Endothelial cell of umbilical vein (primary cell): Measurements from ENCODE around the gene LPAR3. TPM values are rescaled to one million over a fixed set of nuclear protein-coding genes. Genes with fewer than 3 reads are reported as not detected.

Source experiments
- BruUV-seq: library from RNA; stranded (reverse); fragments of 400-500 nt; replicated peaks from 2 replicates; lab custom pipeline; 2021; lab: Mats Ljungman, UMichigan
- CTCF ChIA-PET: fragments of 300-600, 350-600 bp; sonication (Branson Sonifier 250); formaldehyde crosslinking; loops from one replicate; lab custom pipeline; 2021; ENCODE audit warnings: antibody characterized with exemption, inconsistent platforms; lab: Charles Lee
- POLR2A ChIA-PET: fragments of 300-600, 350-600 bp; sonication (Branson Sonifier 250); formaldehyde crosslinking; loops from one replicate; lab custom pipeline; 2021; ENCODE audit warnings: antibody characterized with exemption, inconsistent platforms; lab: Charles Lee
- DNase-seq: peaks from one replicate; pipeline ENCODE4 v3.0.0-alpha.2; 2011; ENCODE audit warnings: low read depth, low spot score
- FAIRE-seq: peaks from 2 replicates; lab custom pipeline; 2011; peaks lifted over from hg19 to GRCh38; lab: Jason Lieb, UNC
- H2AFZ ChIP-seq: 2 replicates; pipeline ENCODE4 v1.6.0; 2012; ENCODE audit warnings: low read depth, low read length, control low read depth, inconsistent platforms
- H3K27ac ChIP-seq: 2 replicates; pipeline ENCODE4 v1.5.1; 2011; ENCODE audit warnings: low read depth, mild to moderate bottlenecking, control low read depth, low read length, moderate library complexity; ENCODE audit not compliant: insufficient read depth
- H3K27me3 ChIP-seq, 2 experiments: 2 replicates each; pipeline versions ENCODE4 v1.6.0 to v1.6.1; 2011; ENCODE audit warnings: low read length in 2 of 2, mixed read lengths in 1 of 2; ENCODE audit not compliant: control insufficient read depth in 2 of 2, insufficient read depth in 2 of 2
- H3K36me3 ChIP-seq, 2 experiments: 2 replicates in 1 of 2; 3 replicates in 1 of 2; pipeline ENCODE4 v1.5.1; 2011; ENCODE audit warnings: low read length in 2 of 2, mild to moderate bottlenecking in 1 of 2, moderate library complexity in 1 of 2; ENCODE audit not compliant: control insufficient read depth in 2 of 2, insufficient read depth in 2 of 2; ENCODE audit errors: extremely low read depth in 1 of 2
- H3K4me1 ChIP-seq: 3 replicates; pipeline ENCODE4 v1.5.1; 2011; ENCODE audit warnings: mild to moderate bottlenecking, low read length; ENCODE audit not compliant: control insufficient read depth, insufficient read depth; ENCODE audit errors: extremely low read depth
- H3K4me2 ChIP-seq: 2 replicates; pipeline ENCODE4 v1.6.1; 2011; ENCODE audit warnings: low read length, control low read depth, mixed read lengths; ENCODE audit not compliant: insufficient read depth
- H3K4me3 ChIP-seq, 3 experiments: fragments of 200-600 bp in 1 of 3; sonication (generic), shearing (Covaris generic) in 1 of 3; replicated peaks in 1 of 3; 2 replicates each; pipeline ENCODE4 v1.5.1; 2011 to 2016; ENCODE audit warnings: control low read depth in 3 of 3, low read length in 3 of 3, mild to moderate bottlenecking in 2 of 3, inconsistent platforms in 1 of 3, low read depth in 1 of 3, moderate library complexity in 1 of 3; ENCODE audit not compliant: insufficient read depth in 1 of 3
- H3K79me2 ChIP-seq: 2 replicates; pipeline ENCODE4 v1.6.0; 2012; ENCODE audit warnings: low read length, inconsistent platforms; ENCODE audit not compliant: control insufficient read depth, insufficient read depth
- H3K9ac ChIP-seq: replicated peaks from 2 replicates; pipeline ENCODE3; 2011; ENCODE audit warnings: low read length, control low read depth; ENCODE audit not compliant: insufficient read depth; ENCODE audit errors: extremely low read depth
- H3K9me1 ChIP-seq: replicated peaks from 3 replicates; pipeline ENCODE4 v1.6.0; 2011; ENCODE audit warnings: mild to moderate bottlenecking, low read length; ENCODE audit not compliant: control insufficient read depth, insufficient read depth; ENCODE audit errors: extremely low read depth
- H3K9me3 ChIP-seq: replicated peaks from 2 replicates; pipeline ENCODE4 v1.5.1; 2012; ENCODE audit warnings: low read length, inconsistent platforms; ENCODE audit not compliant: control insufficient read depth, insufficient read depth
- H4K20me1 ChIP-seq: replicated peaks from 2 replicates; pipeline ENCODE3; 2011; ENCODE audit warnings: mild to moderate bottlenecking, low read length; ENCODE audit not compliant: control insufficient read depth, insufficient read depth; ENCODE audit errors: extremely low read depth
- EZH2 ChIP-seq: IDR thresholded peaks from 2 replicates; pipeline ENCODE4 v1.6.1; 2012; ENCODE audit warnings: borderline replicate concordance, low read depth, mild to moderate bottlenecking, moderate library complexity, low read length, inconsistent platforms; ENCODE audit not compliant: severe bottlenecking
- FOS ChIP-seq: IDR thresholded peaks from 2 replicates; pipeline ENCODE4 v1.6.1; 2011; ENCODE audit warnings: mild to moderate bottlenecking, low read length, moderate library complexity, borderline replicate concordance; ENCODE audit not compliant: insufficient read depth
- GATA2 ChIP-seq: IDR thresholded peaks from 2 replicates; pipeline ENCODE4 v1.7.0; 2011; ENCODE audit warnings: low read depth, mild to moderate bottlenecking, moderate library complexity, mixed read lengths, low read length; ENCODE audit not compliant: insufficient read length, insufficient read depth
- JUN ChIP-seq: IDR thresholded peaks from 2 replicates; pipeline ENCODE4 v1.6.1; 2011; ENCODE audit warnings: borderline replicate concordance, low read depth; ENCODE audit not compliant: insufficient read length, insufficient read depth
- MYC ChIP-seq: IDR thresholded peaks from one replicate; pipeline ENCODE4 v1.6.1; 2011; ENCODE audit warnings: mild to moderate bottlenecking, low read depth, low read length
- POLR2A ChIP-seq: IDR thresholded peaks from 2 replicates; pipeline ENCODE4 v1.6.1; 2012; ENCODE audit warnings: low read depth, mild to moderate bottlenecking, control low read depth, low read length
- POLR2AphosphoS5 ChIP-seq: IDR thresholded peaks from 2 replicates; pipeline ENCODE4 v1.6.1; 2012; ENCODE audit warnings: low read depth, mild to moderate bottlenecking, control low read depth, low read length, moderate library complexity; ENCODE audit not compliant: insufficient read depth
- dilution Hi-C: fragments of 300-500 bp; cut with MboI; formaldehyde crosslinking; loops from one replicate; pipeline ENCODE4 v1.15.0; 2019; ENCODE audit warnings: low sequenced_read_pairs; ENCODE audit not compliant: extremely low pct_ligation_motif_present
- intact Hi-C: fragments of 100-400 bp; cut with micrococcal nuclease; formaldehyde crosslinking; loops from one replicate; pipeline ENCODE4 v1.10.0; 2022
- polyA plus RNA-seq, 4 experiments: library from polyadenylated mRNA; depleted of rRNA in 3 of 4; stranded (reverse) in 3 of 4; unstranded in 1 of 4; fragments of >200 nt; gene quantifications; 2 replicates each; pipeline versions ENCODE4 v1.2.1 to v1.2.3, GENCODE V29; 2011 to 2012; ENCODE audit warnings: missing spikeins in 1 of 4
- total RNA-seq: library from RNA; stranded (reverse); gene quantifications from 2 replicates; pipeline ENCODE4 v1.2.3, GENCODE V29; 2021
- TF ChIP-seq, protein P1 (sequence below): IDR thresholded peaks from 2 replicates; pipeline ENCODE4 v1.6.1; 2011; ENCODE audit not compliant: insufficient read depth, insufficient read length
- TF ChIP-seq, protein P2 (sequence below), 2 donors: IDR thresholded peaks; 1 replicate in 1 of 2; 2 replicates in 1 of 2; pipeline ENCODE4 v1.5.1; 2011; ENCODE audit warnings: low read length in 2 of 2, mild to moderate bottlenecking in 2 of 2, moderate library complexity in 2 of 2, control low read depth in 1 of 2, inconsistent platforms in 1 of 2, low read depth in 1 of 2; ENCODE audit not compliant: insufficient read depth in 1 of 2; ENCODE audit errors: extremely low read depth in 1 of 2

LPAR3 gene
- total and polyA plus RNA-seq, 2 donors (not counting 3 experiments of a cell fraction or from before 2014, with no cell fraction given) = not detected

DNA sequence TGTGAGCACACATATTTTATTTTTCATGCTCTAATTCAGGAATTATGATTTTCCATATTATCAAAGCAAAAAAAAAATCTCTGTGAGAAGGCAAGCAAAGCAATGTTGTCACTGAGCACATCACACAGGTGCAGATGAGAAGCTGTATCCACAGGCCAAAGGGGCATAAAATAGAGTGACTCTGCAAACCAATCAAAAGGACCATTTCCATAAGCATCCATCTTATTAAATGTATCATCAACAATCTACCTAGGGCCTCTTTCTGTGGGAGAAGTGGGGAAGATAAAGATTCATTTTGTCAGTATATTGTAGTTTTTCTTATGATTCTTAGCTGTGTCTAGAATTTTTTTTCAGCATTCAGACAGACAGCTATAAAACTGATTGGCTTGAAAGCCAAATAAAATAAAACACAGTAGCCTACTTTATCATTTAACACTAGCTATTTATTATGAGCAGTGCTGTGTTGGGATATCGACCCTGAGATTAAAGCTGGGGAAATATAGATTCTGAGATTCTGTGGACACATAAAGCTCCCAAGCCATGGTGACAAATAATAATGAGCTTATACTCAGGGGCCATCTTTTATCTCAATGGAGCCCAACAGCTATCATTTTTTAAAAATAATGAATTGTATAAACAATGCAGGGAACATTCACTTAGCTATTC lies 90.3 kb downstream of the LPAR3 start:
- dilution Hi-C loops (no loop called here), intact Hi-C loops (no loop called here)
- FAIRE-seq = no peak
- no peak overlapping the region for H3K4me2 ChIP-seq
- POLR2A ChIA-PET = no interaction called here
- no TSS peak for BruUV-seq
- TF ChIP-seq POLR2AphosphoS5 = no peak
- TF ChIP-seq, protein P1, sequence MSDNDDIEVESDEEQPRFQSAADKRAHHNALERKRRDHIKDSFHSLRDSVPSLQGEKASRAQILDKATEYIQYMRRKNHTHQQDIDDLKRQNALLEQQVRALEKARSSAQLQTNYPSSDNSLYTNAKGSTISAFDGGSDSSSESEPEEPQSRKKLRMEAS = no peak
- TF ChIP-seq, protein P2, sequence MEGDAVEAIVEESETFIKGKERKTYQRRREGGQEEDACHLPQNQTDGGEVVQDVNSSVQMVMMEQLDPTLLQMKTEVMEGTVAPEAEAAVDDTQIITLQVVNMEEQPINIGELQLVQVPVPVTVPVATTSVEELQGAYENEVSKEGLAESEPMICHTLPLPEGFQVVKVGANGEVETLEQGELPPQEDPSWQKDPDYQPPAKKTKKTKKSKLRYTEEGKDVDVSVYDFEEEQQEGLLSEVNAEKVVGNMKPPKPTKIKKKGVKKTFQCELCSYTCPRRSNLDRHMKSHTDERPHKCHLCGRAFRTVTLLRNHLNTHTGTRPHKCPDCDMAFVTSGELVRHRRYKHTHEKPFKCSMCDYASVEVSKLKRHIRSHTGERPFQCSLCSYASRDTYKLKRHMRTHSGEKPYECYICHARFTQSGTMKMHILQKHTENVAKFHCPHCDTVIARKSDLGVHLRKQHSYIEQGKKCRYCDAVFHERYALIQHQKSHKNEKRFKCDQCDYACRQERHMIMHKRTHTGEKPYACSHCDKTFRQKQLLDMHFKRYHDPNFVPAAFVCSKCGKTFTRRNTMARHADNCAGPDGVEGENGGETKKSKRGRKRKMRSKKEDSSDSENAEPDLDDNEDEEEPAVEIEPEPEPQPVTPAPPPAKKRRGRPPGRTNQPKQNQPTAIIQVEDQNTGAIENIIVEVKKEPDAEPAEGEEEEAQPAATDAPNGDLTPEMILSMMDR (IDR thresholded peaks at IDR 0.05; ENCODE audit: extremely low read depth in 1 of 2, insufficient read depth in 1 of 2, low read depth in 1 of 2, low read length in 2 of 2) = no peak
- TF ChIP-seq EZH2 = no peak
- TF ChIP-seq GATA2 = no peak
- no peak for TF ChIP-seq JUN
- no peak for TF ChIP-seq FOS
- TF ChIP-seq MYC = no peak
- TF ChIP-seq POLR2A = no peak
- H3K36me3 ChIP-seq = no peaks in the 10 kb centered on the region
- CTCF ChIA-PET = interaction anchor here (0.8 to 1.8 kb wide), 5 partner anchors 9 to 360 kb away, joined by 3 to 7 read pairs (median 4); no protein-coding TSS in a partner anchor
- no peak overlapping the region for H2AFZ ChIP-seq
- no peaks in the 10 kb centered on the region for H3K9me3 ChIP-seq
- no peaks in the 10 kb centered on the region for H3K79me2 ChIP-seq
- DNase-seq = no peak
- H4K20me1 ChIP-seq = no peaks in the 10 kb centered on the region
- peaks cover 8 to 29% of the 10 kb centered on the region in 2 experiments for H3K27me3 ChIP-seq
- H3K27ac ChIP-seq = no peak overlapping the region
- no peak overlapping the region for H3K9ac ChIP-seq
- H3K9me1 ChIP-seq = no peaks in the 10 kb centered on the region
- H3K4me1 ChIP-seq = no peaks in the 10 kb centered on the region
- H3K4me3 ChIP-seq = no peak overlapping the region
